ENCODE results near the gene SLC25A26.

- TF ChIP-seq EZH2 (IDR thresholded peaks at IDR 0.05; ENCODE audit: low read length, missing control alignments) (no peak), CTCF (conservative IDR thresholded peaks at IDR 0.05 in 1 of 2, IDR thresholded peaks at IDR 0.05 in 1 of 2; ENCODE audit: low read depth in 1 of 2, low read length in 2 of 2) (no peak)
Observed at GRCh38 chr3:66241466-66241865, 20.7 kb downstream of the SLC25A26 start.
